Neuronal stem cell (in vitro differentiated cells): ENCODE measurements around the gene SOX11.

Experiments
- DNase-seq: peaks from one replicate; pipeline ENCODE4 v3.0.0-alpha.2; 2013; ENCODE audit warnings: low spot score
- H2AFZ ChIP-seq: one replicate; pipeline ENCODE4 v1.6.1; 2013; ENCODE audit warnings: mild to moderate bottlenecking, low read length, inconsistent platforms
- H2AK5ac ChIP-seq: 2 replicates; pipeline ENCODE4 v1.6.1; 2013; ENCODE audit warnings: low read depth, mild to moderate bottlenecking, inconsistent platforms, low read length, moderate library complexity, mixed read lengths
- H2BK120ac ChIP-seq: 2 replicates; pipeline ENCODE4 v1.6.1; 2013; ENCODE audit warnings: low read depth, mild to moderate bottlenecking, inconsistent platforms, low read length, moderate library complexity, mixed read lengths
- H2BK12ac ChIP-seq: one replicate; pipeline ENCODE4 v1.6.1; 2013; ENCODE audit warnings: low read length, inconsistent platforms
- H2BK15ac ChIP-seq: 2 replicates; pipeline ENCODE4 v1.6.1; 2013; ENCODE audit warnings: mild to moderate bottlenecking, low read length, inconsistent platforms, mixed read lengths
- H2BK5ac ChIP-seq: one replicate; pipeline ENCODE4 v1.6.1; 2013; ENCODE audit warnings: inconsistent platforms, mild to moderate bottlenecking, low read length, moderate library complexity
- H3K14ac ChIP-seq: one replicate; pipeline ENCODE4 v1.6.1; 2013; ENCODE audit warnings: low read length, inconsistent platforms
- H3K18ac ChIP-seq: 2 replicates; pipeline ENCODE4 v1.6.1; 2013; ENCODE audit warnings: low read length, inconsistent platforms
- H3K23ac ChIP-seq: 2 replicates; pipeline ENCODE4 v1.6.1; 2013; ENCODE audit warnings: low read depth, mild to moderate bottlenecking, mixed read lengths, low read length, inconsistent platforms; ENCODE audit not compliant: poor library complexity
- H3K27ac ChIP-seq: replicated peaks from 3 replicates; pipeline ENCODE4 v1.5.1; 2013; ENCODE audit warnings: low read length, inconsistent platforms
- H3K27me3 ChIP-seq, 3 experiments: 2 replicates each; pipeline ENCODE4 v1.6.1; 2013; ENCODE audit warnings: low read length in 3 of 3, mild to moderate bottlenecking in 2 of 3, inconsistent platforms in 1 of 3, low read depth in 1 of 3, mixed read lengths in 1 of 3, moderate library complexity in 1 of 3; ENCODE audit not compliant: control insufficient read depth in 3 of 3, insufficient read depth in 3 of 3
- H3K36me3 ChIP-seq, 2 donors: replicated peaks in 1 of 2; 2 replicates each; pipeline ENCODE4 v1.6.1; 2013; ENCODE audit warnings: low read length in 2 of 2; ENCODE audit not compliant: control insufficient read depth in 2 of 2, insufficient read depth in 2 of 2
- H3K4ac ChIP-seq: 2 replicates; pipeline ENCODE4 v1.6.1; 2013; ENCODE audit warnings: inconsistent platforms, mild to moderate bottlenecking, low read length, moderate library complexity
- H3K4me1 ChIP-seq, 2 donors: 1 replicate in 1 of 2; 2 replicates in 1 of 2; pipeline ENCODE4 v1.6.1; 2013; ENCODE audit warnings: low read length in 2 of 2, low read depth in 1 of 2; ENCODE audit not compliant: control insufficient read depth in 2 of 2, insufficient read depth in 1 of 2
- H3K4me2 ChIP-seq: one replicate; pipeline ENCODE4 v1.6.1; 2013; ENCODE audit warnings: mild to moderate bottlenecking, low read length, inconsistent platforms; ENCODE audit not compliant: insufficient read depth, poor library complexity, severe bottlenecking
- H3K4me3 ChIP-seq, 2 donors: 2 replicates each; pipeline ENCODE4 v1.5.1; 2013; ENCODE audit warnings: low read length in 2 of 2, mild to moderate bottlenecking in 2 of 2, inconsistent platforms in 1 of 2, moderate library complexity in 1 of 2
- H3K79me1 ChIP-seq: one replicate; pipeline ENCODE4 v1.6.1; 2013; ENCODE audit warnings: low read depth, mild to moderate bottlenecking, inconsistent platforms, low read length, moderate library complexity
- H3K9ac ChIP-seq: one replicate; pipeline ENCODE4 v1.6.1; 2013; ENCODE audit warnings: mild to moderate bottlenecking, low read depth, low read length, inconsistent platforms; ENCODE audit not compliant: poor library complexity
- H3K9me3 ChIP-seq, 2 donors: replicated peaks in 1 of 2; 2 replicates each; pipeline versions ENCODE3 to v1.6.1; 2013; ENCODE audit warnings: low read length in 2 of 2, mild to moderate bottlenecking in 2 of 2, inconsistent platforms in 1 of 2, low read depth in 1 of 2, mixed read lengths in 1 of 2, moderate library complexity in 1 of 2; ENCODE audit not compliant: control insufficient read depth in 2 of 2, insufficient read depth in 1 of 2
- H4K8ac ChIP-seq: one replicate; pipeline ENCODE4 v1.6.1; 2013; ENCODE audit warnings: low read depth, mild to moderate bottlenecking, inconsistent platforms, low read length, moderate library complexity
- H4K91ac ChIP-seq: one replicate; pipeline ENCODE4 v1.6.1; 2013; ENCODE audit warnings: low read length, low read depth, mild to moderate bottlenecking, inconsistent platforms; ENCODE audit not compliant: poor library complexity
- WGBS, 2 donors: extraction: QIAGEN DNeasy Blood & Tissue Kit; methylation state at CpG; one replicate each; pipeline ENCODE4 v1.1.7; 2013; ENCODE audit warnings: missing lambda C conversion rate in 2 of 2, mixed read lengths in 1 of 2; ENCODE audit not compliant: insufficient read length in 2 of 2, insufficient replicate concordance in 1 of 2; ENCODE audit errors: extremely low coverage in 2 of 2; 5-methylcytosine and 5-hydroxymethylcytosine counted together

SOX11 gene

GRCh38 chr2:5725072-5725471, 32.9 kb downstream of the SOX11 start:
- H3K27ac ChIP-seq, result peak overlapping the region; percentile 99

DNA sequence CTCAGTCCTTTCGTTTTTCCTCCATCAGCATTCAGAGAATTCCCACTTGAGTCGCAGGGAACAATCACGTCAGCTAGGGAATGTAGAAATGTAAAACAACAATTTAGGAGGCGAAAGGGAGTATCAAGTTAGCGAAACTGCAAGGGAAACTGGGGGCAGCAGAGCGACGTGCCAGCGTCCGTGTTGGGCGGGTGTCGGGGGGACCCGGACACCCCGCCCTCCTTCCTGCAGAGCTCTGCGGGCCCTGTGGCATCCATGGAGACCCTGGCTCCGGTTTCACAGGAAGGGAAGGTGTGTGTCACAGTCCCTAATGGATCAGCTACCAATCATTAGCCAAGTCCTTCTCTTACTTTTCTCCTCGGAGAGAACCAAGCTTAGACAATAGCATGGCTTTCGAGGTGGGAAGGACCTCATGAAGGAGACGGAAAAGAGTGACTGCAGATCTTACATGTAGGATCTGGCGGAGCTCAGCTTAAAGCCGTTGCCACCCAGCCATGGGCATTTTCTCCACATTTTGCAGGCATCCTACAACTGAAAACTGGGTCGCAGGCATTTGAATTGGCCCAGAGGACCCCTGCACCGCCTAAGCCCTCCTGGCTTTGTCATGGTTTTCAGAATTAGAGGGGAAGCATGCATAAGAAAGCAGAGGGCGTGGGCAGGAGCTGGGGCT, 33.7 kb downstream of the SOX11 start:
- Histone ChIP-seq H3K4me3 (peak overlapping the region; percentile 50 to 69), H3K27ac (peak overlapping the region; percentile 99), H3K9ac (no peak overlapping the region), H3K36me3 (peaks cover 0 to 2% of the 10 kb centered on the region in 2 donors), H2AK5ac (no peak overlapping the region), H3K4me1 (peaks cover 4 to 11% of the 10 kb centered on the region in 2 donors), H3K79me1 (no peaks in the 10 kb centered on the region), H3K18ac (no peak overlapping the region), H3K27me3 (no peaks in the 10 kb centered on the region), H2BK15ac (no peak overlapping the region), H3K23ac (no peak overlapping the region), H2BK12ac (no peak overlapping the region), H2AFZ (peak overlapping the region; percentile 79), H3K14ac (no peak overlapping the region), H3K4ac (no peak overlapping the region), H2BK5ac (no peak overlapping the region), H4K91ac (no peak overlapping the region), H3K9me3 (no peaks in the 10 kb centered on the region), H2BK120ac (no peak overlapping the region), H3K4me2 (peak overlapping the region; percentile 61), H4K8ac (no peak overlapping the region)
- no CpG with 5 or more reads among the region's 23 CpGs for WGBS, 2 donors
- DNase-seq, result peak; percentile 91

More at GRCh38 chr2:5725072-5725471, 32.9 kb downstream of the SOX11 start:
- Histone ChIP-seq H4K91ac (no peak overlapping the region), H3K9ac (no peak overlapping the region), H2BK120ac (no peak overlapping the region), H4K8ac (no peak overlapping the region), H3K9me3 (peaks cover 0 to 6% of the 10 kb centered on the region in 2 donors), H3K79me1 (no peaks in the 10 kb centered on the region), H2AFZ (no peak overlapping the region), H2BK15ac (no peak overlapping the region), H2BK5ac (peak overlapping the region; percentile 62), H3K27me3 (no peaks in the 10 kb centered on the region), H3K18ac (peak overlapping the region; percentile 39), H3K4ac (no peak overlapping the region), H3K14ac (no peak overlapping the region), H2AK5ac (no peak overlapping the region), H3K4me1 (peaks cover 4 to 11% of the 10 kb centered on the region in 2 donors), H3K36me3 (no peaks in the 10 kb centered on the region), H2BK12ac (no peak overlapping the region), H3K4me3 (peak overlapping the region in 1 of 2 donors; percentile 50), H3K4me2 (no peak overlapping the region), H3K23ac (no peak overlapping the region)
- no peak for DNase-seq
- no CpG with 5 or more reads among the region's 1 CpG for WGBS, 2 donors

GRCh38 chr2:5727235-5727634, 35.1 kb downstream of the SOX11 start:
- peak overlapping the region; percentile 32 for H3K4me2 ChIP-seq
- no peak overlapping the region for H3K18ac ChIP-seq
- peak overlapping the region in 1 of 2 donors; percentile 25 for H3K4me3 ChIP-seq
- H3K23ac ChIP-seq, result no peak overlapping the region
- no peaks in the 10 kb centered on the region for H3K79me1 ChIP-seq
- no peak overlapping the region for H3K9ac ChIP-seq
- no peaks in the 10 kb centered on the region for H3K27me3 ChIP-seq
- no peak overlapping the region for H2BK12ac ChIP-seq
- no peak overlapping the region for H2BK5ac ChIP-seq
- no peak for DNase-seq
- peaks cover 4 to 11% of the 10 kb centered on the region in 2 donors for H3K4me1 ChIP-seq
- H4K8ac ChIP-seq, result no peak overlapping the region
- H3K9me3 ChIP-seq, result no peaks in the 10 kb centered on the region
- no peak overlapping the region for H2BK15ac ChIP-seq
- no peak overlapping the region for H3K27ac ChIP-seq
- H3K4ac ChIP-seq, result no peak overlapping the region
- H2AFZ ChIP-seq, result no peak overlapping the region
- H2BK120ac ChIP-seq, result no peak overlapping the region
- H4K91ac ChIP-seq, result no peak overlapping the region
- H3K14ac ChIP-seq, result no peak overlapping the region
- H3K36me3 ChIP-seq, result peaks cover 0 to 4% of the 10 kb centered on the region in 2 donors
- H2AK5ac ChIP-seq, result no peak overlapping the region

DNA sequence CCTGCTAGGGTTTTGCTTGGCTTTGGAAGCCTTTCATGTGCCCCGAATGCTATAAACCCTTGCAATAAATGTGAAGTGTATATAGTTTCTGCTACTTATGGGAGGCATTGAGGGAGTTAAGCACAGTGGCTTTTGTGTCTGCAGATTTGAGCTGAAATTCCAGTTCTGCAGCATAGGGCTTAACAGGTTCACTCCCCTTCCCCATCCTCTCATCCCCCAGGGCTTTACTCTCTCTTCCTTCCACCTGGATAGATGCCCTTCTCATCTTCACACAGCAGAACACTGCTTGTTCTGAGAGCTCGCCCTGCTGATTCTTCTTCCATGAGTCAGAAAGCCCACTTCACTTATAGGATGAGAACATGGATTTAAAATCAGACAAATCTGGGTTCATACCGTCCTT, 37.2 kb downstream of the SOX11 start:
- Histone ChIP-seq H2AK5ac (no peak overlapping the region), H3K4ac (no peak overlapping the region), H3K79me1 (no peaks in the 10 kb centered on the region), H4K8ac (no peak overlapping the region), H2BK5ac (no peak overlapping the region), H3K18ac (no peak overlapping the region), H3K9ac (no peak overlapping the region), H3K4me3 (no peak overlapping the region), H2BK120ac (no peak overlapping the region), H2AFZ (no peak overlapping the region), H2BK12ac (no peak overlapping the region), H3K23ac (no peak overlapping the region), H4K91ac (no peak overlapping the region), H3K9me3 (peaks cover 3 to 6% of the 10 kb centered on the region in 2 donors), H3K27ac (no peak overlapping the region), H2BK15ac (no peak overlapping the region), H3K4me2 (no peak overlapping the region), H3K36me3 (peaks cover 0 to 7% of the 10 kb centered on the region in 2 donors), H3K14ac (no peak overlapping the region), H3K4me1 (peaks cover 4 to 9% of the 10 kb centered on the region in 2 donors), H3K27me3 (peaks cover 0 to 1% (median 0%) of the 10 kb centered on the region in 3 experiments)
- no CpG with 5 or more reads among the region's 3 CpGs for WGBS, 2 donors
- no peak for DNase-seq
